ENCODE measurements around the gene ADGRL3.

Gene ADGRL3

GRCh38 chr4:61716426-61716825 lies 516.3 kb downstream of the ADGRL3 start:
- Histone ChIP-seq H3K4me3 (ENCODE audit: low read depth, low read length, poor library complexity, severe bottlenecking) (no peak overlapping the region), H3F3A (ENCODE audit: insufficient read depth, low read length) (no peaks in the 10 kb centered on the region), H3K36me3 (ENCODE audit: insufficient read depth, low read length) (no peaks in the 10 kb centered on the region), H3K79me2 (ENCODE audit: insufficient read depth, low read length) (no peaks in the 10 kb centered on the region), H3K9me3 (ENCODE audit: low read length) (no peaks in the 10 kb centered on the region), H2AFZ (ENCODE audit: low read length) (no peak overlapping the region), H3K9me2 (ENCODE audit: low read depth, low read length) (no peaks in the 10 kb centered on the region), H4K20me1 (ENCODE audit: insufficient read depth, low read length) (no peaks in the 10 kb centered on the region), H3K27me3 (ENCODE audit: insufficient read depth, low read length) (no peaks in the 10 kb centered on the region), H3K9ac (ENCODE audit: low read length) (no peak overlapping the region), H3K4me1 (ENCODE audit: insufficient read depth, low read length, severe bottlenecking) (no peaks in the 10 kb centered on the region), H3K27ac (ENCODE audit: low read depth, low read length, poor library complexity, severe bottlenecking) (no peak overlapping the region), H3K4me2 (ENCODE audit: low read length) (no peak overlapping the region)
- TF ChIP-seq EZH2 (IDR thresholded peaks at IDR 0.05; ENCODE audit: borderline replicate concordance, low read length) (no peak), CTCF (IDR thresholded peaks at IDR 0.05; ENCODE audit: low read length) (no peak)

- Histone ChIP-seq H3K27me3 (ENCODE audit: insufficient read depth, low read length) (no peaks in the 10 kb centered on the region), H3F3A (ENCODE audit: insufficient read depth, low read length) (no peaks in the 10 kb centered on the region), H3K79me2 (ENCODE audit: insufficient read depth, low read length) (no peaks in the 10 kb centered on the region), H3K36me3 (ENCODE audit: insufficient read depth, low read length) (no peaks in the 10 kb centered on the region), H3K27ac (ENCODE audit: low read depth, low read length, poor library complexity, severe bottlenecking) (no peak overlapping the region), H3K4me1 (ENCODE audit: insufficient read depth, low read length, severe bottlenecking) (no peaks in the 10 kb centered on the region), H3K4me3 (ENCODE audit: low read depth, low read length, poor library complexity, severe bottlenecking) (no peak overlapping the region), H3K9ac (ENCODE audit: low read length) (no peak overlapping the region), H3K9me2 (ENCODE audit: low read depth, low read length) (no peaks in the 10 kb centered on the region), H3K9me3 (ENCODE audit: low read length) (no peaks in the 10 kb centered on the region), H3K4me2 (ENCODE audit: low read length) (no peak overlapping the region), H4K20me1 (ENCODE audit: insufficient read depth, low read length) (no peaks in the 10 kb centered on the region), H2AFZ (ENCODE audit: low read length) (no peak overlapping the region)
- no peak for TF ChIP-seq EZH2 (IDR thresholded peaks at IDR 0.05; ENCODE audit: borderline replicate concordance, low read length)
- TF ChIP-seq CTCF (IDR thresholded peaks at IDR 0.05; ENCODE audit: low read length), result no peak
These were observed 523.4 kb downstream of the ADGRL3 start for GRCh38 chr4:61723492-61723891.

GRCh38 chr4:61727286-61727685 lies 527.2 kb downstream of the ADGRL3 start:
- Histone ChIP-seq H3K9me3 (ENCODE audit: low read length) (no peaks in the 10 kb centered on the region), H3K27ac (ENCODE audit: low read depth, low read length, poor library complexity, severe bottlenecking) (no peak overlapping the region), H3F3A (ENCODE audit: insufficient read depth, low read length) (no peaks in the 10 kb centered on the region), H4K20me1 (ENCODE audit: insufficient read depth, low read length) (no peaks in the 10 kb centered on the region), H3K79me2 (ENCODE audit: insufficient read depth, low read length) (no peaks in the 10 kb centered on the region), H2AFZ (ENCODE audit: low read length) (no peak overlapping the region), H3K9me2 (ENCODE audit: low read depth, low read length) (no peaks in the 10 kb centered on the region), H3K27me3 (ENCODE audit: insufficient read depth, low read length) (no peaks in the 10 kb centered on the region), H3K4me1 (ENCODE audit: insufficient read depth, low read length, severe bottlenecking) (no peaks in the 10 kb centered on the region), H3K36me3 (ENCODE audit: insufficient read depth, low read length) (no peaks in the 10 kb centered on the region), H3K4me3 (ENCODE audit: low read depth, low read length, poor library complexity, severe bottlenecking) (no peak overlapping the region), H3K4me2 (ENCODE audit: low read length) (no peak overlapping the region), H3K9ac (ENCODE audit: low read length) (no peak overlapping the region)
- no peak for TF ChIP-seq EZH2 (IDR thresholded peaks at IDR 0.05; ENCODE audit: borderline replicate concordance, low read length)
- TF ChIP-seq CTCF (IDR thresholded peaks at IDR 0.05; ENCODE audit: low read length), result no peak

Data from OCI-LY1 (cell line).